Keratinocyte (primary cell): ENCODE data around the gene SHROOM3.

Experiments used
- CTCF ChIP-seq, 3 experiments: IDR thresholded peaks in 1 of 3; conservative IDR thresholded peaks in 1 of 3; optimal IDR thresholded peaks in 1 of 3; 2 replicates in 2 of 3; 3 replicates in 1 of 3; pipeline versions ENCODE3 to v1.5.1; 2011; ENCODE audit warnings: low read length in 3 of 3, mild to moderate bottlenecking in 3 of 3, moderate library complexity in 2 of 3, control low read depth in 1 of 3, inconsistent platforms in 1 of 3; ENCODE audit not compliant: insufficient read depth in 2 of 3; ENCODE audit errors: extremely low read depth in 1 of 3
- EZH2 ChIP-seq: IDR thresholded peaks from one replicate; pipeline ENCODE4 v1.6.1; 2012; ENCODE audit warnings: inconsistent platforms, mild to moderate bottlenecking, low read length, moderate library complexity

DNA sequence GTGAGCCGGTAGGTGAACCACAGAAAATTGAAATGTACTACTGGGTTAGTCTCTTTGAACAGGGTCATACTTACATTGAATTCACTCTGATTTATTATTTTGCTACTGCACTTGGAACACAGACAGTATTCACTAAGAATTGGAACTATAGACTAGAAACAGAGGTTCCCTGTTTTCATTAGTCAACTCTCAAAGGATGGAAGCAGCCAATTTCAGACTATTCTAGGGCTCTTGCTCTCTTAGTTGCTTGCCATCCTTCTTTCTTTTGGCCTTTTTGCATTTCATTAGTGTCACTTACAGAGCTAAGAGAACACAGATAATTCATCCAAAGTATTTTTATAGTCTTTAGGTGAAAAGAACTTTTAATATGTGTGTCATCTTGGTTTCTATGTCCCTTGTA, 52.6 kb downstream of the SHROOM3 start:
- no peak for TF ChIP-seq CTCF (optimal IDR thresholded peaks at IDR 0.05 in 1 of 3, IDR thresholded peaks at IDR 0.05 in 1 of 3, conservative IDR thresholded peaks at IDR 0.05 in 1 of 3; ENCODE audit: extremely low read depth in 1 of 3, insufficient read depth in 2 of 3, low read length in 3 of 3)
- TF ChIP-seq EZH2, result no peak
